Gastroesophageal sphincter (tissue), 3 donors: ENCODE measurements around the gene GYS1.
"Not testable (repeated sequence)": the region's sequence is repeated elsewhere in the genome, so short reads cannot be mapped to it uniquely, and the experiment has no call there.

ENCODE experiments used
- CTCF ChIP-seq, 4 experiments: fragments of 200-600 bp in 2 of 4; fragments of 450-650 bp in 2 of 4; sonication (generic) in 1 of 4; IDR thresholded peaks; one replicate each; pipeline ENCODE4 v1.5.1; 2017 to 2019; ENCODE audit warnings: antibody characterized with exemption in 4 of 4, mild to moderate bottlenecking in 2 of 4, moderate library complexity in 2 of 4
- POLR2A ChIP-seq, 2 donors: fragments of 450-650 bp; IDR thresholded peaks; one replicate each; pipeline ENCODE4 v1.6.1; 2017; ENCODE audit warnings: antibody characterized with exemption in 2 of 2, mild to moderate bottlenecking in 2 of 2, moderate library complexity in 1 of 2

- TF ChIP-seq CTCF, POLR2A (IDR thresholded peaks at IDR 0.05): not testable (repeated sequence)
Measured at GRCh38 chr19:49038111-49038510, 45.0 kb upstream of the GYS1 start.
